Heart left ventricle (tissue), 16 donors: Measurements from ENCODE around the gene ISG20. TPM values are rescaled to one million over a fixed set of nuclear protein-coding genes. Genes with fewer than 3 reads are reported as not detected.
A peak's percentile ranks its signal among the peaks of the same experiment; 100 is the strongest.

ENCODE experiments used
- ATAC-seq, 4 donors: fragments of 200-7000 bp; cut with Tn5 transposase; one replicate each; pipeline ENCODE4 v1.9.1; 2020 to 2022; ENCODE audit warnings: moderate library complexity in 4 of 4, mild to moderate bottlenecking in 3 of 4, moderate number of reproducible peaks in 1 of 4
- DNase-seq, 5 donors: peaks; one replicate each; pipeline ENCODE4 v3.0.0-alpha.2; 2020
- H3K27ac ChIP-seq, 12 donors: fragments of 200-600 bp; sonication (generic) in 4 of 12; one replicate each; pipeline versions ENCODE4 v1.5.0 to v1.8.0; 2016 to 2022; ENCODE audit warnings: mild to moderate bottlenecking in 2 of 12
- H3K27me3 ChIP-seq, 9 donors: fragments of 200-600 bp; sonication (generic) in 2 of 9; one replicate each; pipeline versions ENCODE4 v1.5.1 to v1.8.0; 2016 to 2022; ENCODE audit warnings: mild to moderate bottlenecking in 3 of 9
- H3K36me3 ChIP-seq, 9 donors: fragments of 200-600 bp; sonication (generic) in 2 of 9; one replicate each; pipeline versions ENCODE4 v1.5.0 to v1.8.0; 2018 to 2022; ENCODE audit warnings: mild to moderate bottlenecking in 2 of 9
- H3K4me1 ChIP-seq, 12 donors: fragments of 200-600 bp; sonication (generic) in 4 of 12; one replicate each; pipeline versions ENCODE4 v1.5.0 to v1.8.0; 2016 to 2022; ENCODE audit warnings: mild to moderate bottlenecking in 3 of 12
- H3K4me3 ChIP-seq, 12 donors: fragments of 200-600 bp; sonication (generic) in 4 of 12; one replicate each; pipeline versions ENCODE4 v1.5.0 to v1.8.0; 2017 to 2022; ENCODE audit warnings: mild to moderate bottlenecking in 9 of 12, moderate library complexity in 4 of 12
- H3K9me3 ChIP-seq, 12 donors: fragments of 200-600 bp; sonication (generic) in 4 of 12; one replicate each; pipeline versions ENCODE4 v1.5.0 to v1.8.0; 2016 to 2022; ENCODE audit warnings: mild to moderate bottlenecking in 1 of 12
- POLR2A ChIP-seq, 2 donors: fragments of 450-650 bp; IDR thresholded peaks; one replicate each; pipeline ENCODE4 v1.6.1; 2017; ENCODE audit warnings: antibody characterized with exemption in 2 of 2, mild to moderate bottlenecking in 2 of 2, moderate library complexity in 2 of 2
- WGBS, 4 donors: extraction: QIAGEN DNeasy Blood & Tissue Kit in 2 of 4; methylation state at CpG; one replicate each; pipeline versions ENCODE4 v1.1.5 to v1.1.7; 2013 to 2018; 5-methylcytosine and 5-hydroxymethylcytosine counted together
- intact Hi-C, 10 donors: fragments of 100-400 bp; cut with DNase I; formaldehyde crosslinking; loops; one replicate each; pipeline versions ENCODE4 v1.11.1 to v1.14.2; 2022
- long read RNA-seq, 3 donors: library from polyadenylated mRNA; unstranded; transcript quantifications; one replicate each; pipeline ENCODE4 v2.0.0, GENCODE V29; 2020 to 2021
- polyA plus RNA-seq, 2 donors: library from polyadenylated mRNA; stranded (reverse); fragments of 200-250 nt; gene quantifications; one replicate each; pipeline ENCODE4 v1.2.3, GENCODE V29; 2013
- total RNA-seq, 9 donors: library from RNA; depleted of rRNA in 2 of 9; stranded (reverse); fragments of >200 nt in 2 of 9; fragmentation: NEBNext Ultra II Directional in 3 of 9; extraction: Animal tissue kit (Norgen Biotek cat#: 25700) in 3 of 9; gene quantifications; one replicate each; pipeline versions ENCODE4 v1.1.0 to v1.2.4, GENCODE V29; 2016 to 2023
- TF ChIP-seq, protein P1 (sequence below), 12 donors: fragments of 200-600 bp; sonication (generic) in 4 of 12; IDR thresholded peaks; one replicate each; pipeline versions ENCODE4 v1.5.0 to v1.8.0; 2018 to 2022; ENCODE audit warnings: antibody characterized with exemption in 12 of 12, mild to moderate bottlenecking in 5 of 12
- donor health status: ischemic (EF 13 %, LVEDD 7.1; RV severe dilation, severe dysfunction).
- donor health status: healthy with polysubstance abuse.
- donor health status: DM: no; HTN: yes; CAD: no.
- donor health status: DM: no; HTN: no; CAD: no.
- donor health status: ischemic (EF 25% LVEDD 6.9; RV normal size, moderate dysfunction).
- donor health status: ischemic (EF 25% LVEDD 5.7; RV mildly dilated, moderate dysfunction).
- donor health status: healthy.
- donor health status: DM: yes; HTN: yes; CAD: no.
- donor health status: ischemic (EF 35%, LVEDD 5.7; RV mildly dilated, moderate dysfunction).
- donor health status: nonischemic (EF 11% LVEDD 7.7; RV severe dilation, severe dysfunction).
- donor health status: DM: yes; HTN: yes; CAD: no.
- donor health status: PGD.
- donor health status: ischemic (EF 29% LVEDD 5.4; RV normal size, mild dysfunction).
- donor health status: nonischemic (EF 23%, LVEDD 6.1; RV moderate dilation, normal function).

ISG20 gene
- 10 to 100 TPM in 2 of 9 donors, 1 to 10 TPM in 7; 1.5 to 24.2 (median 4.9) TPM for total RNA-seq
- polyA plus RNA-seq, result 10 to 100 TPM in 1 of 2 donors, 1 to 10 TPM in 1; 3.1 to 10.3 TPM
- long read RNA-seq, donor 1, partial matches to known transcripts, result 0 of 3 reads
- long read RNA-seq, donor 1, other reads (novel, unspliced or antisense), result 1 of 3 reads
- long read RNA-seq, donor 2, result 0 reads
- long read RNA-seq, donor 3, result 0 reads

DNA sequence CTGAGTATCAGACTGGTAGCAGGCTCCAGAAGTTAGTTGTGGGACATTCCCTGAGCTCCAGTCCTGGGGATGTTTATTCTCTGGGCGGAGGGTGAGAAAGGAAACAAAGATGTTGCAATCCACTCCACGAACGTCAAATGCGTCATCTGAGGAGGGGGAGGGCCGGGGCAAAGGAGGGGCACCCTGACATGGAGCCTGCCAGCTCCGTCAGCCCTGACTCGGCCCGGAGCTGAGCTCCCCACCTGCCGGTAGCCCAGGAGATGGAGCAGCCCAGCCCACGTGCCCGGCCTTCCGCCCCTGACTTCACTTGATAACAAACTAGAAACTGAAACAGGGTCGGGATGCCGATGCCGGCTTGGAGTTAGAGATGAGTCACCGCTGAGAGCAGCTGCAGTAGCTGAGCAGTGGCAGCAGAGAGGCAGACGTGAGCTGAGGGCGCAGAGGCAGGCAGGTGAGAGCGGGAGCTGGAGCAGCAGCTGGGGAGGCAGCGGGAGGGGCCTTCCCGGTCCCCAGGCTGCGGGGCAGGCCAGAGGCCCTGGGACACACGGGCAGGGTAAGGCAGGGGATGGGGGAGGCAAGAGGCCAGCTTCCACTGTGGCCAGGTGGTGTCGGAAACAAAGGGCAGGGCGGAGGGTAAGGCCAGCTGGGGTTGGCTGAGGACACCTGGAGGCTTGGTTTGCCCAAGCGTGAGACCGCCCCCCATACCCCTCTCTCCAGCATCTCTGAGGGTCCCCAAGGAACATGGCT lies at the start of gene ISG20:
Gene ISG20, plus strand, starts transcription at position 391 of the 747 bp plus-strand sequence. Its CDS starts 351 bp downstream, at position 742.
- whole genome bisulfite sequencing, 4 donors, result 7 to 15% (median 12%) methylated on average over 23 to 27 of the region's 27 CpGs
- ATAC-seq (peak; percentile 85 to 96 (median 94)), DNase-seq (peak; percentile 87 to 93 (median 90))

DNA sequence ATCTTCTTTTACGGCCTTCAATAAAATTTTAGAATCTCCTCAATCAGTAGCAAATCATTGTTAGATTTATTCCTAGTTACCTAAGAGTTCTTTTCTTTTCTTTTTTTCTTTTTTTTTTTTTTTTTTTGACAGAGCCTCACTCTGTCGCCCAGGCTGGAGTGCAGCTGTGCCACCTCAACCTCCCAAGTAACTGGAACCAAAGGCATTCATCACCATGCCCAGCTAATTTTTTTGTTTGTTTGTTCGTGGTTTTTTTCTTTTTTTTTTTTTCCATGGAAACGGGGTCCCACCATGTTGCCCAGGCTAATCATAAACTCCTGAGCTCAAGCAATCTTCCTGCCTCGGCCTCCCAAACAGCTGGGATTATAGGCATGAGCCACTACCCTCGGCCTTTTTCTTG lies 48.1 kb upstream of the ISG20 start:
- Histone ChIP-seq H3K36me3 (no peaks in the 10 kb centered on the region), H3K27me3 (peaks cover 0 to 7% (median 0%) of the 10 kb centered on the region in 9 donors), H3K4me1 (no peaks in the 10 kb centered on the region), H3K27ac (no peak overlapping the region), H3K9me3 (no peaks in the 10 kb centered on the region), H3K4me3 (no peak overlapping the region)
- intact Hi-C loops, result no loop called here
- DNase-seq (no peak), ATAC-seq (no peak)
- 82 to 86% (median 85%) methylated on average over 6 of the region's 6 CpGs for WGBS, 4 donors
- TF ChIP-seq, protein P1, sequence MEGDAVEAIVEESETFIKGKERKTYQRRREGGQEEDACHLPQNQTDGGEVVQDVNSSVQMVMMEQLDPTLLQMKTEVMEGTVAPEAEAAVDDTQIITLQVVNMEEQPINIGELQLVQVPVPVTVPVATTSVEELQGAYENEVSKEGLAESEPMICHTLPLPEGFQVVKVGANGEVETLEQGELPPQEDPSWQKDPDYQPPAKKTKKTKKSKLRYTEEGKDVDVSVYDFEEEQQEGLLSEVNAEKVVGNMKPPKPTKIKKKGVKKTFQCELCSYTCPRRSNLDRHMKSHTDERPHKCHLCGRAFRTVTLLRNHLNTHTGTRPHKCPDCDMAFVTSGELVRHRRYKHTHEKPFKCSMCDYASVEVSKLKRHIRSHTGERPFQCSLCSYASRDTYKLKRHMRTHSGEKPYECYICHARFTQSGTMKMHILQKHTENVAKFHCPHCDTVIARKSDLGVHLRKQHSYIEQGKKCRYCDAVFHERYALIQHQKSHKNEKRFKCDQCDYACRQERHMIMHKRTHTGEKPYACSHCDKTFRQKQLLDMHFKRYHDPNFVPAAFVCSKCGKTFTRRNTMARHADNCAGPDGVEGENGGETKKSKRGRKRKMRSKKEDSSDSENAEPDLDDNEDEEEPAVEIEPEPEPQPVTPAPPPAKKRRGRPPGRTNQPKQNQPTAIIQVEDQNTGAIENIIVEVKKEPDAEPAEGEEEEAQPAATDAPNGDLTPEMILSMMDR (IDR thresholded peaks at IDR 0.05), result no peak
- no peak for TF ChIP-seq POLR2A (IDR thresholded peaks at IDR 0.05)

More for the DNA sequence above, at the start of gene ISG20:
- Histone ChIP-seq H3K27ac (peak within 1 kb of the TSS; percentile 52 to 96 (median 84)), H3K36me3 (peaks cover 0 to 3% (median 0%) of the 10 kb centered on the region in 9 donors), H3K27me3 (no peaks in the 10 kb centered on the region), H3K9me3 (no peaks in the 10 kb centered on the region), H3K4me3 (peak within 1 kb of the TSS; percentile 15 to 67 (median 52)), H3K4me1 (peaks cover 0 to 66% (median 19%) of the 10 kb centered on the region in 12 donors)
- peak in 1 of 2 donors; percentile 53 for TF ChIP-seq POLR2A (IDR thresholded peaks at IDR 0.05)
- TF ChIP-seq, protein P1 (IDR thresholded peaks at IDR 0.05), result peak in 10 of 12 donors; percentile 11 to 58 (median 32)
- intact Hi-C loops, result no loop called here

DNA sequence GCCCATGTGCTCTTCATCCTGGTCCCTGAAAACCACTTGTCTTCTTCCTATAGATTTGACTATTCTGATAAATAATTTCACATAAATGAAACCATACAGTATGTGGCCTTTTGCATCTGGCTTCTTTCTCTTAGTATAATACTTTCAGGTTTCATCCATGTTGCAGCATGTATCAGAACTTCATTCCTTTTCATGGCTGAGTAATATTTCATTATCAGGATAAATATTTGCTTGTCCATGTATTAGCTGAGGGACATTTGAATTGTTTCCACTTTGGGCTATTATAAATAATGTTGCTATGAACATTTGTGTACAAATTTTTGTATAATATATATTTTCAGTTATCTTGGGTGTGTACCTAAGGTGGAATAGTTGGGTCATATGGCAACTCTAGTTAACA lies 47.4 kb upstream of the ISG20 start:
- no peak for TF ChIP-seq POLR2A (IDR thresholded peaks at IDR 0.05)
- TF ChIP-seq, protein P1 (IDR thresholded peaks at IDR 0.05), result no peak
- Histone ChIP-seq H3K36me3 (no peaks in the 10 kb centered on the region), H3K4me3 (no peak overlapping the region), H3K27ac (no peak overlapping the region), H3K27me3 (peaks cover 0 to 7% (median 0%) of the 10 kb centered on the region in 9 donors), H3K4me1 (no peaks in the 10 kb centered on the region), H3K9me3 (no peaks in the 10 kb centered on the region)
- DNase-seq (no peak), ATAC-seq (no peak)
- intact Hi-C loops, result no loop called here

DNA sequence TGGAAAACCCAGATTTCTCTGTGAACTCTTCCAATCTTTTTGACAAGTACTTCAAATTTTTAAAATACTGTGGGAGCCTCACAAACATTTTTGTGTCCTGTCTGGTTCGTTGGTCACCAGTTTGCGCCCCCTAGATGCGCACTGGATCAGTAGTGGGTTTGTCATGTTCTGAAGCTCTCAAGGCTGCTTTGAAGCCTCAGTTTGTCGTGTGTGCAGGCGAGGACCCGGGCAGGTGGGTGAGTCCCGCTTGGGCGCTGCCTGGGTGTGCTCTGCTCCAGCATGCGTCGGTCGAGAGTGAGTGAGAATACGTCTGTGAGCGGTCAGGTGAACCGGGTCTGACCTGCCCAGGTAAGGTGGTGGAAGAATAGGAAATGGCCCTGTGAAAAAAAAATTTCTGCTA lies 34.9 kb upstream of the ISG20 start:
- Histone ChIP-seq H3K27me3 (peaks cover 20 to 64% (median 40%) of the 10 kb centered on the region in 9 donors), H3K9me3 (no peaks in the 10 kb centered on the region), H3K4me1 (peaks cover 0 to 21% (median 7%) of the 10 kb centered on the region in 12 donors), H3K4me3 (no peak overlapping the region), H3K27ac (no peak overlapping the region), H3K36me3 (no peaks in the 10 kb centered on the region)
- intact Hi-C loops, result loop anchor here in 1 of 10 donors (10.0 kb wide), 1 partner anchor 71 kb away; no protein-coding TSS in a partner anchor
- 7 to 21% (median 13%) methylated on average over 14 of the region's 14 CpGs for WGBS, 4 donors
- ATAC-seq, result peak in 1 of 4 donors; percentile 11
- no peak for DNase-seq
- no peak for TF ChIP-seq POLR2A (IDR thresholded peaks at IDR 0.05)
- TF ChIP-seq, protein P1 (IDR thresholded peaks at IDR 0.05), result no peak
